22Rv1 (cell line): Measurements from ENCODE around the gene APBB3.

Source experiments
- H3K27ac ChIP-seq: fragments of 450-650 bp; 2 replicates; pipeline ENCODE4 v1.5.1; 2017
- CTCF ChIP-seq: fragments of 450-650 bp; IDR thresholded peaks from 2 replicates; pipeline ENCODE4 v1.5.1; 2017; ENCODE audit warnings: mild to moderate bottlenecking
- ZFX ChIP-seq: fragments of 450-650 bp; IDR thresholded peaks from 2 replicates; pipeline ENCODE4 v1.6.1; 2017; ENCODE audit warnings: antibody characterized with exemption, borderline replicate concordance

The APBB3 gene

GRCh38 chr5:140513124-140513523, 51.3 kb downstream of the APBB3 start:
- TF ChIP-seq ZFX: no peak
- no peak for TF ChIP-seq CTCF

GRCh38 chr5:140509898-140510297, 54.5 kb downstream of the APBB3 start:
- TF ChIP-seq CTCF: no peak
- TF ChIP-seq ZFX: no peak
- no peak overlapping the region for H3K27ac ChIP-seq

More at GRCh38 chr5:140513124-140513523, 51.3 kb downstream of the APBB3 start:
- H3K27ac ChIP-seq: no peak overlapping the region
